Stimulated activated CD4-positive, alpha-beta T cell treated with anti-CD3 and anti-CD28 coated beads, Interleukin-2, amount 100 ng/mL, for 24 hours (primary cell): ENCODE measurements around the gene FAM98B.

Experiments
- DNase-seq, 2 donors: peaks; one replicate each; pipeline ENCODE4 v3.0.0-alpha.2; 2020

Gene FAM98B

GRCh38 chr15:38461066-38461833 is 7.3 kb downstream of the FAM98B start:
- no peak for DNase-seq

GRCh38 chr15:38463893-38464292 is 10.0 kb downstream of the FAM98B start:
- DNase-seq = no peak

GRCh38 chr15:38464675-38465074 is 10.7 kb downstream of the FAM98B start:
- DNase-seq = no peak

GRCh38 chr15:38470816-38471215 is 16.9 kb downstream of the FAM98B start:
- DNase-seq = no peak

GRCh38 chr15:38471974-38472373 is 18.0 kb downstream of the FAM98B start:
- DNase-seq = no peak

GRCh38 chr15:38474155-38474757 is 20.3 kb downstream of the FAM98B start:
- peak in 1 of 2 donors; percentile 37 for DNase-seq

GRCh38 chr15:38475361-38475760 is 21.4 kb downstream of the FAM98B start:
- no peak for DNase-seq

- no peak for DNase-seq
These were observed 22.2 kb downstream of the FAM98B start for GRCh38 chr15:38476120-38476519.

GRCh38 chr15:38477637-38478036 is 23.7 kb downstream of the FAM98B start:
- DNase-seq = no peak

GRCh38 chr15:38479266-38479665 is 25.3 kb downstream of the FAM98B start:
- no peak for DNase-seq

- DNase-seq = no peak
These were observed 25.8 kb downstream of the FAM98B start for GRCh38 chr15:38479756-38480155.

GRCh38 chr15:38481113-38481512 is 27.2 kb downstream of the FAM98B start:
- DNase-seq = no peak

GRCh38 chr15:38481761-38482160 is 27.8 kb downstream of the FAM98B start:
- no peak for DNase-seq

GRCh38 chr15:38482572-38482971 is 28.6 kb downstream of the FAM98B start:
- no peak for DNase-seq

GRCh38 chr15:38486936-38487335 is 33.0 kb downstream of the FAM98B start:
- no peak for DNase-seq

- no peak for DNase-seq
These were observed 33.5 kb downstream of the FAM98B start for GRCh38 chr15:38487378-38487777.

- no peak for DNase-seq
These were observed 36.5 kb downstream of the FAM98B start for GRCh38 chr15:38490242-38490922.

- no peak for DNase-seq
These were observed 42.2 kb downstream of the FAM98B start for GRCh38 chr15:38496151-38496550.

GRCh38 chr15:38499651-38500050 is 45.7 kb downstream of the FAM98B start:
- no peak for DNase-seq

GRCh38 chr15:38503496-38503895 is 49.6 kb downstream of the FAM98B start:
- DNase-seq = no peak

- DNase-seq = no peak
These were observed 50.9 kb downstream of the FAM98B start for GRCh38 chr15:38504680-38505467.

- no peak for DNase-seq
These were observed 53.1 kb downstream of the FAM98B start for GRCh38 chr15:38506997-38507396.

- no peak for DNase-seq
These were observed 53.6 kb downstream of the FAM98B start for GRCh38 chr15:38507570-38507969.
